ENCODE data around the gene MINDY4. TPM values are rescaled to one million over a fixed set of nuclear protein-coding genes. Genes with fewer than 3 reads are reported as not detected.

Gene MINDY4
- total RNA-seq, 2 donors from 2014 or later: 1.6 to 1.8 TPM

DNA sequence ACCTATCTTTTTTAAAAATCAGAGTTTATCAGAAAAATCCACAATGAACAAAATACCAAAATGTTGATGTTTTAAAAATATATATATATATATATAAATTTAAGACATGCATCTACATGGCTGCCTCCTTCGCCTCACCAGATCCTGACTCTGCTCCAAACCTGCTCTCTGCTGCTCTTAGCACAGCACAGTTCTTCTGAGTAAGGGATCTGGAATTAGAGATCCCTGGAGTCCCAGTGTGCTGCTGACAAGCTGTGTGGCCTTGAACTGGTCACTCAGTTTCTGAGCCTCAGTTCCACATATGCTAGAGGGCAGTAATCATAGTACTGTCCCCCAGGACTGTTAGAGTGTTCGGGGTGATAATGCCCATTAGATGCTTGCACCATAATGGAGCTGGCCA lies 87.4 kb downstream of the MINDY4 start:
- no peak overlapping the region for H3K4me3 Mint-ChIP-seq
- no peak overlapping the region for H3K27ac Mint-ChIP-seq
- no peaks in the 10 kb centered on the region for H3K27me3 Mint-ChIP-seq
- ATAC-seq (no peak), DNase-seq (no peak)
- H3K36me3 Mint-ChIP-seq (ENCODE audit: low read depth): no peaks in the 10 kb centered on the region
- peaks cover 2% of the 10 kb centered on the region for H3K9me3 ChIP-seq (ENCODE audit: control insufficient read depth, low read length, poor library complexity, severe bottlenecking)
- peaks cover 2% of the 10 kb centered on the region for H3K4me1 Mint-ChIP-seq

GRCh38 chr7:30859202-30859939 lies 88.2 kb downstream of the MINDY4 start:
- Mint-ChIP-seq H3K27me3 (no peaks in the 10 kb centered on the region), H3K4me1 (peaks cover 2% of the 10 kb centered on the region), H3K36me3 (ENCODE audit: low read depth) (no peaks in the 10 kb centered on the region), H3K4me3 (no peak overlapping the region), H3K27ac (no peak overlapping the region)
- no peak for DNase-seq
- H3K9me3 ChIP-seq (ENCODE audit: control insufficient read depth, low read length, poor library complexity, severe bottlenecking): peaks cover 2% of the 10 kb centered on the region
- no peak for ATAC-seq

DNA sequence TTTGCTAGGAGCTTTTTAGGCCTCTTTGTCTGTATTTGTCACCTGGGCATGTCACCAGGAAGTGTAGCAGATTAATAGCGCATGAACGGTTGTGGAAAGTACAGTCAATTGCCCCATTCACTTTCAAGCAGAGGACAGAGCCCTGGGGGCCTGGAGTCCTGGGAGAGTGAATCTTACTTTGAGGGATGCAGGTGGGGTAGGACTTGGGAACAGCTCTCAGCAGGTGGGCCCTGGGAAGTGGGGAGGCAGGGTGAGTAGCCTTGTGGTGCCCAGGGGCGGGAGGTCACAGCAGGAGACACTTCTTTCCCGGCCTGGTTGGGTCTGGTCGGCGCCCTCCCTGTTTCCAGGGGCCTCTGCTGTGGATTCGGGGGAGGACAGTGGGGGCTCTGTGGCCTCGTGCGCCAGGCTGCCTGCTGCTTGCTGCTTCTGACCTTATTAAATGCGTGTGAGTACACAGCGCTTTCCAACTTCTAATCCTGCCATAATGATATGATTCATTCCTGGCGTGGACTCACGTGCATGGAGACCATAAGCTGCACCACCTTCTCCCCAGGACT lies 88.8 kb downstream of the MINDY4 start:
- Mint-ChIP-seq H3K36me3 (ENCODE audit: low read depth) (no peaks in the 10 kb centered on the region), H3K4me1 (peaks cover 4% of the 10 kb centered on the region), H3K27me3 (no peaks in the 10 kb centered on the region), H3K27ac (no peak overlapping the region), H3K4me3 (no peak overlapping the region)
- DNase-seq (no peak), ATAC-seq (no peak)
- H3K9me3 ChIP-seq (ENCODE audit: control insufficient read depth, low read length, poor library complexity, severe bottlenecking): peaks cover 2% of the 10 kb centered on the region

- H3K27ac Mint-ChIP-seq: no peak overlapping the region
Observed at GRCh38 chr7:30861612-30862011, 90.4 kb downstream of the MINDY4 start.

DNA sequence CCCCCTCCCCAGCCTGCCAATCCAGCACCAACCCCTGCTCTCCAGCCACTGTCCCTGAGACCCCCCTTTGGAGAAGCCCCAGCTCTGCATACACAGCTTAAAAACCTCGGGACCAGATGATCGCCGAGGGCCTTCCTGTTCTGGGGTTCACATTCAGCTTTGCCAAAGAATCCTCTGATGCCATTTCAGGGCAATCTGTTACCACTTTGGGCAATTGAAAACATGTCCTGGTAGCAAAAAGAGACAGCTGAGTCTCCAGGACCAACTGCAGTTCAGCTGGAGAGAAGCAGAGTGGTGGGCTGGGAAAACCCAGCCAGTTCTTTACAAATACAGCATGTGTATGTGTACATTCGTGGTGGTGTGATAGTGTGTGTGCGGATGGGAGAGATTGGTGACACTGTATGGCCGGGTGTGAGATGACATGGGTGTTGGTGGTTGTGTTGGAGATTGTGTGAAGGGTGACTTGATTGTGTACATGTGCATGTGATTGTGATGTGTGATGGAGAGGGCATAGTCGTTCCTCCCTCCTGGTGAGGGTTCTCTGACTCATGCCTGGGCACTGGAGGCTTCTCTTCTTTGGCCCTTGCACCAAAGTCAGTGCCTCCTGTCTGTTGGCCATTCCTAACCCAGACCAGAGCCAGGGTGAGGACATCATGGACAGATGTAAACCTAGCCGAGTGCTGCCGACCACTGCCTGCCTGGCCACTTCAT lies 91.9 kb downstream of the MINDY4 start:
- Mint-ChIP-seq H3K4me3 (no peak overlapping the region), H3K27ac (no peak overlapping the region), H3K4me1 (peaks cover 4% of the 10 kb centered on the region), H3K36me3 (ENCODE audit: low read depth) (no peaks in the 10 kb centered on the region), H3K27me3 (no peaks in the 10 kb centered on the region)
- no peaks in the 10 kb centered on the region for H3K9me3 ChIP-seq (ENCODE audit: control insufficient read depth, low read length, poor library complexity, severe bottlenecking)
- DNase-seq: no peak
- ATAC-seq: no peak

More at GRCh38 chr7:30861612-30862011, 90.4 kb downstream of the MINDY4 start:
- Mint-ChIP-seq H3K4me1 (peaks cover 4% of the 10 kb centered on the region), H3K27me3 (no peaks in the 10 kb centered on the region), H3K4me3 (no peak overlapping the region), H3K36me3 (ENCODE audit: low read depth) (no peaks in the 10 kb centered on the region)
- ATAC-seq: no peak
- DNase-seq: no peak
- H3K9me3 ChIP-seq (ENCODE audit: control insufficient read depth, low read length, poor library complexity, severe bottlenecking): peaks cover 2% of the 10 kb centered on the region

DNA sequence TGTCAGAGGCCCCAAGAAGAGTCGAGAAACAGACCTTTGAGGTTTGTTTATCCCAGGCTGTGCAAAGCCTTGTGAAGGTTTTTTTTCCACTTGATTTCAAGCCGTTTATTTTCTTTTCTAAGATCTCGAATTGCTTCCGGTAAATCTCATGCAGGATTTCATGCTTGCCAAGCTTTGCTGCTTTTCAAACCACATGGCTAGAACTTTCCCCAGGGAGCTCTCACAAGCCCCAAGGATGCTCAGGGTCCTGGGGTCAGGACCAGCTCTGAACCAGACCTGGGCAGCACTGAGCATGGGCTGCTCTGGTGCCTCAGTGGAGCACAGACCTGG lies 92.5 kb downstream of the MINDY4 start:
- no peaks in the 10 kb centered on the region for H3K9me3 ChIP-seq (ENCODE audit: control insufficient read depth, low read length, poor library complexity, severe bottlenecking)
- DNase-seq (no peak), ATAC-seq (no peak)
- Mint-ChIP-seq H3K27me3 (no peaks in the 10 kb centered on the region), H3K4me1 (peaks cover 4% of the 10 kb centered on the region), H3K36me3 (ENCODE audit: low read depth) (no peaks in the 10 kb centered on the region), H3K27ac (no peak overlapping the region), H3K4me3 (no peak overlapping the region)

DNA sequence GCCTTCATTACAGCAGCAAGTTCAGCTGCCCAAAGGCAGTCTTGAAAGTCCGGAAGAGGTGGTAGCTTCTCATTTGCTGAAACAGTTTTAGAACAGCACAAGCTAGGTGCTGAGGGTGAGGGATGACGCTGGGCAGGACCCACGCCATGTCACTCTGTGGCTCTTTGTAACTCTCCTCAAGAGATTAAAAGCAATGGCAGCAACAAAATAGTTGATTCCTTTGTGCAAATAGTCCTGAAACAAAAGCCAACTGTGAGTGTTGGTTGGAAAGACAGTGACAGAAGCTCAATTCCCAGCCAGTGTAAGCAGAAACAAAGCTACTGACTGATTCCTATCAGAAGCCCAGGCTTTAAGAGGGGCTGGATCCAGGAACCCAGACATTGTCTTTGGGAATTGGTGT lies 92.9 kb downstream of the MINDY4 start:
- Mint-ChIP-seq H3K27me3 (no peaks in the 10 kb centered on the region), H3K4me1 (peaks cover 4% of the 10 kb centered on the region), H3K4me3 (no peak overlapping the region), H3K36me3 (ENCODE audit: low read depth) (no peaks in the 10 kb centered on the region), H3K27ac (no peak overlapping the region)
- DNase-seq (no peak), ATAC-seq (no peak)
- no peaks in the 10 kb centered on the region for H3K9me3 ChIP-seq (ENCODE audit: control insufficient read depth, low read length, poor library complexity, severe bottlenecking)

GRCh38 chr7:30865076-30865475 lies 93.9 kb downstream of the MINDY4 start:
- peaks cover 4% of the 10 kb centered on the region for H3K4me1 Mint-ChIP-seq
- DNase-seq: no peak
- no peaks in the 10 kb centered on the region for H3K9me3 ChIP-seq (ENCODE audit: control insufficient read depth, low read length, poor library complexity, severe bottlenecking)
- H3K27me3 Mint-ChIP-seq: no peaks in the 10 kb centered on the region
- no peak overlapping the region for H3K27ac Mint-ChIP-seq
- no peak for ATAC-seq
- no peak overlapping the region for H3K4me3 Mint-ChIP-seq
- H3K36me3 Mint-ChIP-seq (ENCODE audit: low read depth): no peaks in the 10 kb centered on the region

DNA sequence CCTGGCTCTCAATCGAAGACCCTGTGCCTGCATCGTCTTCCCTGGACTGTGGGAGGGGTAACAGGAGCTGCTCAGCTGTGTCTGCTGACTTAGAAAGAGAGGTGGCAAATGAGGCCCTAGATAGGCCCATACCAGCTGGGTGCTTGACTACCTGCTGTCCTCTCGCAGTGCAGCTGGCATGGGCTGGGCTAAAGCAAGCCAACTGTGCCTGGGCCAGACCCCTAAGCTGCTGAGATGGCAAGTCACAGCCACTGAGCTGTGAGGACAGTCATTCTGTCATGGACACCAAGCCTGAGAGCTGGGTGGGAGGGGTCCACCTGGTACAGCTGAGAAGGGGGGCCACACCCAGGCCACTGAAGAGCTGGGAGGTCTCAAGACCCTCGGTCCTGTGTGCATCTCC lies 94.6 kb downstream of the MINDY4 start:
- H3K4me3 Mint-ChIP-seq: no peak overlapping the region
- no peak overlapping the region for H3K27ac Mint-ChIP-seq
- no peaks in the 10 kb centered on the region for H3K36me3 Mint-ChIP-seq (ENCODE audit: low read depth)
- H3K27me3 Mint-ChIP-seq: no peaks in the 10 kb centered on the region
- H3K4me1 Mint-ChIP-seq: peaks cover 4% of the 10 kb centered on the region
- DNase-seq (no peak), ATAC-seq (no peak)
- H3K9me3 ChIP-seq (ENCODE audit: control insufficient read depth, low read length, poor library complexity, severe bottlenecking): no peaks in the 10 kb centered on the region

DNA sequence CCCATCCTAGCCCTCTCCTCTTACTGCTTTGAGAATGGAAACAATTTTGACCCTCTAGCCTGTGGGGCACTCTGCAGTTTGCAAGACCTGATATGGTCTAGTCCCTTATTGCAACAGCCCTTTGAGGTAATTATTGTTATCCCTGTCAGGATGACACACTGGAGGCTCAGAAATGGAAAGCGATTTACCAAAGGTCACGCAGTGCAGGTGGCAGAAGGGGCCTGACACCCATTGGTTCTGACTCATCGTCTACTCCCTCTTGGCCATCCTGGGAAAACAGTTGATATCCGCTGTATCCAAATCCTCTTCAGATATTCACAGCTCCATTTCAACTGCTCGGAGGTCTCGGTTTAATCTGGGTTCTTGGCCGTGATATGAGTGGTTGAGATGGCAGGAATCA lies 95.7 kb downstream of the MINDY4 start:
- no peak for ATAC-seq
- H3K9me3 ChIP-seq (ENCODE audit: control insufficient read depth, low read length, poor library complexity, severe bottlenecking): no peaks in the 10 kb centered on the region
- Mint-ChIP-seq H3K4me1 (peaks cover 4% of the 10 kb centered on the region), H3K36me3 (ENCODE audit: low read depth) (no peaks in the 10 kb centered on the region), H3K27me3 (no peaks in the 10 kb centered on the region), H3K27ac (no peak overlapping the region), H3K4me3 (no peak overlapping the region)
- DNase-seq: no peak

- no peak overlapping the region for H3K4me3 Mint-ChIP-seq
- H3K4me1 Mint-ChIP-seq: peaks cover 4% of the 10 kb centered on the region
- H3K27me3 Mint-ChIP-seq: no peaks in the 10 kb centered on the region
- no peak overlapping the region for H3K27ac Mint-ChIP-seq
- H3K9me3 ChIP-seq (ENCODE audit: control insufficient read depth, low read length, poor library complexity, severe bottlenecking): no peaks in the 10 kb centered on the region
- ATAC-seq (no peak), DNase-seq (no peak)
- no peaks in the 10 kb centered on the region for H3K36me3 Mint-ChIP-seq (ENCODE audit: low read depth)
Observed at GRCh38 chr7:30867483-30867882, 96.3 kb downstream of the MINDY4 start.

DNA sequence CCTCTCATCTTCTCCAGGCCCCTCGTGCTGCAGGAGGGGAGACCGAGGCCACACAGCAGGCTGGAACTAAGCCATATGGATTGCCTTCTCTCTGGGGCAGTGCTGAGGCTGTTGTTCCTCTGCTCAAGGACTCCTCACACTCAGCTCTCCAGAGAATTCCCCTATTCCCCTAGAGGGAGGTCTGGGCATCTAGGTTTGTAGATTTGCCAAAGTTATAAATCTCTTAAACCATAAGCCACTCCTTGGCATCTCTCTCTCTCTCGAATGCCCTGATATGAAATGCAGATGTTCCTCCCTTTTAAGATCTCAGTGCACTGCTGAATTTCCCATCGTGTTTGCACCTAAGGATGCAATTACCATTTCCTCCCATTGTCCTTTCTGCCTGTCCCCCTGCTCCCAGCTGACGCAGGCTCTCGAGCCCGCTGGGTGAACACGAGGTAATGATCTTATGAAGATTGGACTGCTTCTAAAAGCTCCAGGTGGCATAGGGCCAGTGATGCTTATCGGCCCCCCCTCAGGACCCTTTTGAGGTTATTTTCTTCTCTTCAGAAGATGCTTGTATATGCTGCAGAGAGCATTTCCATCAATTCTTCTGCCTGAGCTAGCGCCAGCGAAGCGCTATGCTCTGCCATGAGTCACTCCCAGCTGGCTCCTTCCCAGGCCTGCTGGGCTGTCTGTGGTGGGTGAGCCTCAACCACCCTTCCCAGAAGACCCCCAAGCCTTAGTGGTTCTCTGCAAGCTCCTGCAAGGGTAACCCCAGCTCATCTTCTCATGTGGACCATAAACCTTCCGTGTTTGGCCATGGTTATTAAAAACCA lies 98.8 kb downstream of the MINDY4 start:
- DNase-seq (no peak), ATAC-seq (no peak)
- Mint-ChIP-seq H3K4me1 (no peaks in the 10 kb centered on the region), H3K4me3 (no peak overlapping the region), H3K27me3 (no peaks in the 10 kb centered on the region), H3K36me3 (ENCODE audit: low read depth) (no peaks in the 10 kb centered on the region), H3K27ac (no peak overlapping the region)
- no peaks in the 10 kb centered on the region for H3K9me3 ChIP-seq (ENCODE audit: control insufficient read depth, low read length, poor library complexity, severe bottlenecking)

- H3K27ac Mint-ChIP-seq: no peak overlapping the region
- no peaks in the 10 kb centered on the region for H3K27me3 Mint-ChIP-seq
- H3K4me1 Mint-ChIP-seq: no peaks in the 10 kb centered on the region
- H3K9me3 ChIP-seq (ENCODE audit: control insufficient read depth, low read length, poor library complexity, severe bottlenecking): no peaks in the 10 kb centered on the region
- ATAC-seq (no peak), DNase-seq (no peak)
- no peaks in the 10 kb centered on the region for H3K36me3 Mint-ChIP-seq (ENCODE audit: low read depth)
- no peak overlapping the region for H3K4me3 Mint-ChIP-seq
Observed at GRCh38 chr7:30870821-30871518, 99.8 kb downstream of the MINDY4 start.
